Activated CD8-positive, alpha-beta memory T cell treated with anti-CD3 and anti-CD28 coated beads for 24 hours (primary cell): ENCODE results near the gene PTP4A1.
"Not testable (repeated sequence)": the region's sequence is repeated elsewhere in the genome, so short reads cannot be mapped to it uniquely, and the experiment has no call there.

Experiments
- DNase-seq: peaks from one replicate; pipeline ENCODE4 v3.0.0-alpha.2; 2020

Gene PTP4A1

DNA sequence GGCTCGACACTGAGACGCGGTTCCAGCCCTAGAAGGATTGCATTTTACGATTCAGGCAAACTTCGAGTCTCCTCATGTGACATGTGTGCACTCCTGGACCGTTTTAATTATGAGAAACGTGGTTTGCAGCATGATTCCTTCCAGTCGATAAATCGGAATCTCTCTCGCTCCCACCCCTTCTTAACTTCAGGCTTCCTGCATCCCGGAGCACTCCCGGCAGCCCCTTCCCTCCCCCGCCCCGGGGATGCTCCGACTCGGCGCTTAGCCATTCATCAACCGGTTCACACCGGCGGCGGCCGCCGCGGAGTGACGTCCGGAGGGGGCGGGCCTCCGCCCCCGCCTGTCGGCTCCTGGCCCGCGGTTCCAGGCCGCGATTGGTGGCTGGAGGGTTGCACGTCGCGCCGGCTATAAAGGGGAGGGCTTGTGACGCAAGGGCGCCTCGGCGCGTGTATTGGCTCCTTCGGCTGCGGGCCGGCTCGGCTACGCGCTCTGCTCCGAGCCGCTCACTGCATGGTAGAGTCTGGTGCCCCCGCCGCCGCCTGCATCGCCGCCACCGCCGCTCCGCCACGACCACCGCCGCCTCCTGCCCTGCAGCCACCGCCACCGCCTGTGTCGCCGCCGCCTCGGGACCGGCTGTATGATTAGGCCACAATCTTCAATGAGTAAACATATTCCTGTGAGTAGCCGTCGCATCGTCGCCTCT lies at the start of gene PTP4A1, which contains the start of gene LOC128125822:
Gene PTP4A1, plus strand, starts transcription at position 437 of the 703 bp plus-strand sequence. CDS start 4,401 bp downstream, outside the sequence.
Gene LOC128125822, plus strand, starts transcription at position 437 of the 703 bp plus-strand sequence.
- peak; percentile 98 for DNase-seq

DNA sequence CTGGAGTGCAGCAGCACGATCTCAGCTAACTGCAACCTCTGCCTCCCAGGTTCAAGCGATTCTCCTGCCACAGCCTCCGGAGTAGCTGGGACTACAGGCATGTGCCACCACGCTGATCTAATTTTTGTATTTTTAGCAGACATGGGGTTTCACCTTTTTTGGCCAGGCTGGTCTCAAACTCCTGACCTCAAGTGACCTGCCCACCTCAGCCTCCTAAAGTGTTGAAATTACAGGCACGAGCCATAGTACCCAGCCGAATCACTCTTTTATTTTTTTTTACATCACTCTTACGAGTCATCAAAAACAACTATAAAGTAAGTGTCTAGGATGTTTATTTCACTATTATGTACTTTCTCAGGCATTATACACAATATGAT lies 49.4 kb upstream of the PTP4A1 start:
- DNase-seq, result not testable (repeated sequence)

- no peak for DNase-seq
These were observed 48.6 kb upstream of the PTP4A1 start for GRCh38 chr6:63523630-63524029.

- no peak for DNase-seq
These were observed 46.9 kb upstream of the PTP4A1 start for GRCh38 chr6:63525186-63525878.

GRCh38 chr6:63526931-63527330 lies 45.3 kb upstream of the PTP4A1 start:
- DNase-seq, result no peak

DNA sequence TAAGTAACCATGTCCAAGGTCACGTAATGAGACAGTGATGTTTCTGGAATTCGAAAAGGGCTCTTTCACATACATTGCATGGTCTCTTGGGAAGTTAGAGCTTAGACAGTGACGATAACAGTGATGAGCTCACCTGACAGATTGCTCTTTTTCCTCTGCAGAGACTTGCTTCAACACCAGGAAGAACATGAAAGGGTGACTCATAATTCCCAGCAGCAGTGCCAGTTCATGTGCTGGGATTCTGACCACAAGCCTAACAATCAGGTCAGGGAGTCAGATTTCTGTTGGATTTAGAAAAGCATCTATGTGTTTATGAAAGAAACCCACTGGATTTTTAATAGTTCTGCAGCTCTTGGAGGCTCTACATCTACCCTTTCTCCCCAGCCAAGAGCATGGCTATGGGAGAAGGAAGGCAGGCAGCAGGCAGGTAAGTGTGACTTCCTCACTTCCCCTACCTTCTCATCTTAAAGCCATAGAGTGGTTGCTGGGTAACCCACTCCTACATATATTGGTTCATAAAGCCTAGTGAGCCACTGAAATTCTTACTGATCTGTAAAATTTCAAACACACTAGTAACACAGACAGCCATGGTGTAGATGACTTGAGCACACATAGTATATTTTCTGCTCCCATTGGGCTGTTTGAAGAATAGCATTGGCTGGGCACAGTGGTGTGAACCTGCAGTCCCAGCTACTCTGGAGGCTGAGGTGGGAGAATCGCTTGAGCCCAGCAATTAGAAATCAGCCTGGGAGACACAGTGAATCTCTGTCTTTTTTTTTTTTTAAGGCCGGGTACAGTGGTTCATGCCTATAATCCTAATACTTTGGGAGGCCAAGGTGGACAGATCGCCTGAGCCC lies 44.4 kb upstream of the PTP4A1 start:
- DNase-seq, result no peak

DNA sequence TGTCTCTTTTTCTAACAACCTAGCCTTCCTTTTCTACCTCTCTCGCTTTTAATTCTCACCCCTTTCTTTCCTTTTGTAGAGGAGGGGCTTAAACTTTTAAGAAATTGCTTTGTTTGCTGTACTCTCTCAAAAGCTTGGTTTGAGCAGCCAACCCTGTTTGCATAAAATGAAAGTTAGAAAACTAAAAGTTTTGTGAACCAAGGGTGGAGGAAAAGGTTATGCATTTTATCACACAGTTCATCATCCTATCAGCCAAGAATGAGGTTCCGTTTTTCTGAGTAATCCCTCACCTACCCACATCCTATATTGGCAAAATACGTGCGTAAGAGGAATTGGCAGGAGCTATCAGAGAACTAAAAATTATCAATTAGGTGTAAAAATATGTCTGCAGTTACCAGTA lies 42.8 kb upstream of the PTP4A1 start:
- no peak for DNase-seq

GRCh38 chr6:63530182-63530581 lies 42.1 kb upstream of the PTP4A1 start:
- no peak for DNase-seq

DNA sequence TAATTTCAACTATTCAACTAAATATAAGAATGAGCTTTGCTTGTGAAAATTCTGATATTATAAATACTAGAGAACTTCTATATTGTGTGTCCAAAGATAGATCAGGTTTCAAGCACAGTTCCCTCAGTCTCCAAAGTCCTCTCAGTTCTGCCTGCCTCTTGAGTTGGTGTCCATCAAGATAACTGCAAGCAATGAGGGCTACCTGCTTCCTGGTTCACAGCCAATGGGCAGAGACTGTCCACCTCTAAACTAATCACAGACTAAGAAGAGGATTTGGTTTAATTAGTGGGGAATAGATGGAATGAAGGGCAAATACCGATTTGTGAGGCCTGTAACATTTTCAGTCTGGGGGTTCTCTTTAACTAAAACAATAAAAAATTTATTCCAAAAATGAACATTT lies 41.3 kb upstream of the PTP4A1 start:
- DNase-seq, result no peak

DNA sequence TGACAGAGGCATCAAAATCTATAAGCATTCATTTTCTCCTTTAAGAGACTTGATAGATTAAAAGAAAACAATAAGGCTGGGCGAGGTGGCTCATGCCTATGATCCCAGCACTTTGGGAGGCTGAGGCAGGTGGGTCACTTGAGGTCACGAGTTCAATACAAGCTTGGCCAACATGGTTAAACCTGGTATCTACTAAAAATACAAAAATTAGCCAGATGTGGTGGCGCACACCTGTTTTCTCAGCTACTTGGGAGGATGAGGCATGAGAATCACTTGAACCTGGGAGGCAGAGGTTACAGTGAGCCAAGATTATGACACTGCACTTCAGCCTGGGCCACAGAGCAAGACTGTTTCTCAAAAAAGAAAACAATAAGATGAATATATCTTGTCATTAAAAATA lies 39.3 kb upstream of the PTP4A1 start:
- no peak for DNase-seq

GRCh38 chr6:63533952-63534351 lies 38.3 kb upstream of the PTP4A1 start:
- DNase-seq, result no peak

DNA sequence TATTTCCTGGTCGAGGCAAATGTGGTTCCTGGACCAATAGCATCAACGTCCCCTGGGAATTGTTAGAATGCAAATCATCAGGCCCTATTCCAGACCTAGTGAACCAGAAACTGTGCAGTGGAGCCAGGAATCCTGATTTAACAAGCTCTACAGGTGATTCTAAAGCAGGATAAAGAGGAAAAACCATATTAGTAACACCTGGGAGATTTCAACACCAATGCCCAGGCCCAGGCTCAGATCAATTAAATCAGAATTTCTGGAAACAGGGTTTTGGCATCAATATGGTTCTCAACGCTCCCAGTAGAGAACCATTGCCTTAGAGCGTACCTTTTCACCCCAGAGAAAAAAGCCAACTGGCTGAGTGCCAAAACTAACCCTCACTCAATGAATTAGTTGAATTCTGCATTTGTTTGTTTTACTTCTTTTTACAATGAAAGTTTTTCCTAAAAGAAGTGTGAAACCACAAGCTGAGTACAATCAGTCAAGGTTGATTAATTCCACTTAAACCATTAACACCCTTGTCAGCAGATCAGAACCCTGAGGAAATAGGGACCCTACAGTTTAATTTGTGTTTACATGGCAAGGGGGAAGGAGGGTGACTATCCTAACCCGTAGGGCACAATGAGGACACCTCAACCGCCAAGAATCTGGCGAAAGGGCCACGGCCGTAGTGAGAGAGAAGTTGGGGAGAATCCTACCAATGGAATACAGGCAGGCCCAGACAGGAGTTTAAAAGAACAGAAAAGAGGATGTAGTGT lies 34.9 kb upstream of the PTP4A1 start:
- no peak for DNase-seq

DNA sequence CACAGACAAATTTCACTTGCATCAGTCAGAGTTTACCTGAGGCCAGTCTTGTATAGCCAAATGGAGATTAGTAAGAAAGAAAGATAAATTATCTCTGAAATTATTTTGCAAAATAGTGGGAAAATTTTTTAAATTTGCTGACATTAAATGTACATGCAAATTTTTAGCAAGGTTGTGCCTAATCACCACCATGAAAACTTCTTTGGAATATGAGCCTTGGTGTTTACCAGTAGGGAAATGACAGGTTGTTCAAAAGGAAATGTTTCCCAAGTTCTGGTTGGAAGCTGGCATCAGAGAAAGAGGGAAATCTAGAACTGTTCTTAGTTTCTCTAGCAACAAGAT lies 34.4 kb upstream of the PTP4A1 start:
- no peak for DNase-seq

DNA sequence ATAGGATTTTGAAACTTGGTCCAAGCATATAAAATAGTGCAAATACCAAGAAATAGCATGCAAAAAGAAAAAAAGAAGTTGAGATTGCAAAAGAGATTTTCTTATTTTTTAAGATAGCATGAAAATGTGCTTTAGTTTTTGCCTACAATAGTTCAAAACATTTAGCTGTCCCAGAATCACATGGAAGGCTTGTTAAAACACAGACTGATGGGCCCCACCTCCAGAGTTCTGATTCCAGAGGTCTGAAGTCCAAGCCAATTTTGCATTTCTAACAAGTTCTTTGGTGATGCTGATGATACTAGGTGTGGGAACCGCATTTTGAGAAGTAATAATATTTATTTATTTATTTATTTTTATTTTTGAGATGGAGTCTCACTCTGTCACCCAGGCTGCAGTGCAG lies 33.7 kb upstream of the PTP4A1 start:
- DNase-seq, result no peak

DNA sequence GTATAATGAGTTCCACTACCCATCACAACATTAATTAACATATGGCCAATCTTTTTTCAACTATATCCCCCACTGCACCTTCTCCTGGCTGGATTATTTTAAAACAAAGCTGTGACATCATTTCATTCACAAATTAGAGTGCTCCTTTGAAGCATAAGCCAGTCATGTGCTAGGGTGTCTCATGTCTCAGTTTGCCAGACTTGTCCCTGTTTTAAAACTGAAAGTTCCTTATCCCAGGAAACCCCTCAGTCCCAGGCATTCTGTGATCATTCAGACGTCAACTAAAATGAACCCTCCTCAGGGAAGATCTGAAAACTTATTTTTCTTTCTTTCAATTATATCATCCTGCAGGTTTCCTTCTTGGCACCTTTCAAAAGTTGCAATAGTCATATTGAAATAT lies 29.3 kb upstream of the PTP4A1 start:
- DNase-seq, result no peak

DNA sequence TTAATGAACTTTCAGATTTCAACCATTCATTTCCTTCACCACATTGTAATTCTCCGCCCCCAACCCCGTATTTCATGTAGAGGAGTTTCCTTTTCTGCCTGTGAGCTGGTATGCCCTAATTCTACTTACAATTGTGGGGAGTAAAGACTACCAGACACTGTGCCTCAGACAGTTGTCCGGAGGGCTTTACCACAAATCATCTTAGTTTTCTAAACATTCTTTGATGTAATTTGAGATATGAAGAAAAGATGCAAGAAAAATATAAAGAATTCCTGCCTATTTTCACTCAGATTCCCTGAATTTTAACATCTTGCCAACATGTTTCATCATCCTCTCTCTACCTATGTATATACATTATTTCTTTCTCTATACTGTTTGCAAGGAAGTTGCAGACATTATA lies 28.3 kb upstream of the PTP4A1 start:
- no peak for DNase-seq

DNA sequence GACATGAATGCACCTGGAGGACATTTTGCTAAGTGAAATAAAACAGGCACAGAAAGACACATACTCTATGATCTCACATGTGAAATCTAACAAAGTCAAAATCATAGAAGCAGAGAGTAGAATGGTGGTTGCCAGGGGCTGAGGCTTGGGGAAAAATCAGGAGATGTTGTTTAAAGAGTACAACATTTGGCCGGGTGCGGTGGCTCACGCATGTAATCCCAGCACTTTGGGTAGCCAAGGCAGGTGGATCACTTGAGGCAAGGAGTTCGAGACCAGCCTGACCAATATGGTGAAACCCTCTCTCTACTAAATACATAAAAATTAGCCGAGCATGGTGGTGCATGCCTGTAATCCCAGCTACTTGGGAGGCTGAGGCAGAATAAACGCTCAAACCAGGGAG lies 26.0 kb upstream of the PTP4A1 start:
- DNase-seq, result no peak

GRCh38 chr6:63546697-63547096 lies 25.6 kb upstream of the PTP4A1 start:
- no peak for DNase-seq

DNA sequence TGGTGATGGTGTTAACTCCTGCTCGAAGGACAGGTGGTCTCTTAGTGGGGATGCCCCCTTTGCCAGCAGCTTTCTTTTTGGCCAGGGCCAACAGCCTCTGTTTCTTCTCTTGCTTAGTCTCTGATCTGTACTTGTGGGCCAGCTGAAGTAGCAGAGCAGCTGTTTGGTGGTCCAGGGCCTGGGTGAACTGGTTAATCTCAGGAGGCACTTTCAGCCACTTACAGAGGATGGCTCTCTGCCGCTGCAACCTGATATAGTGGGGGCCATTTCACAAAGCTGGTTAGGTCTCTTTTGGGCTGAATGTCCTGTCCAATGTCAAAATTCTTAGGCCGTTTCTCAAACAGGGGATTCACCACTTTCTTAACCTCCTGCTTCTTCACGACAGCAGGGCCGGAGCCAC lies 23.2 kb upstream of the PTP4A1 start:
- no peak for DNase-seq

- DNase-seq, result no peak
These were observed 19.1 kb upstream of the PTP4A1 start for GRCh38 chr6:63553208-63553607.

GRCh38 chr6:63553900-63554299 lies 18.4 kb upstream of the PTP4A1 start:
- DNase-seq, result no peak

GRCh38 chr6:63554782-63555181 lies 17.5 kb upstream of the PTP4A1 start:
- no peak for DNase-seq

GRCh38 chr6:63556369-63556768 lies 15.9 kb upstream of the PTP4A1 start:
- no peak for DNase-seq
